Activated CD8-positive, alpha-beta memory T cell treated with anti-CD3 and anti-CD28 coated beads for 48 hours (primary cell): Measurements from ENCODE around the gene VAC14.

Experiments used
- DNase-seq, 3 experiments: peaks; one replicate each; pipeline ENCODE4 v3.0.0-alpha.2; 2020; ENCODE audit warnings: low read depth in 2 of 3, low spot score in 2 of 3

The VAC14 gene

DNA sequence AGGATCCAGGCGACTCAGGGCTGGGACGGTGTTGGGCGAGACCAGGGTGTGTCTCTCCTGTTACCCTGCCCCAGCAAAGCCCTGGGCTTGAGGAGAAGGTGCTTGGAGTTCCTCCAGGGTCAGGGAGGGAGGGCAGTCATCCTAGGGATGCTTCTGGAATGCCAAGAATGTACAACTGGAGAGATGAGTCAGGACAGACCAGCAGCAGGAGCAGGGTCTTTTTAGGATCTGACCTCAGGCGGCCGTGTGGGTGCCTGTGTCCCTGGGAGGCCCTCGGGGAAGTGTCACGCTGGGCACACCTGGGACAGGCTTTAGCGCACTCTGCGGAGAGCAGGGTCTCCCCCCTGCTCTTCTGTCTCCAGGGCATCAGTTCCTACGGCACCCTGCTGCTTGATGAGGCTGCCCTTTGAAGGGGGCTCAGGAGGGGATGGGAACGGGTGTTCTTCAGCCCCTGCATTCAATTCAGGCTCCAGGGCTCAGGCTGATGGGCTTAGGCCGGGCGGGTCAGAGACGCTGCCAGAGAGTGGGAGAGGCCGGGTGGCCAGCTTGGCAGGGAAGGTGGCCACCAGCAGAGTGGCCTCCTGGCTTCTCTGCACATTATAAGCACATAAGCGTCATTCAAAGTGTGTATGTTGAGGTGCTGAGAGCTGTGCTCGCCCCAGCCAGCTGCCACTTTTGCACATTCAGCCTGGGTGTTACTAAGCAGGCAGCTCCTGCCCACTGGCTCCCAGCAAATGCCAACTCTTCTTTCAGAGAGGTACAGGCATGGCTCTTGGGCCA, 106.7 kb downstream of the VAC14 start:
- no peak for DNase-seq

GRCh38 chr16:70692873-70693671, 107.9 kb downstream of the VAC14 start:
- DNase-seq = no peak

DNA sequence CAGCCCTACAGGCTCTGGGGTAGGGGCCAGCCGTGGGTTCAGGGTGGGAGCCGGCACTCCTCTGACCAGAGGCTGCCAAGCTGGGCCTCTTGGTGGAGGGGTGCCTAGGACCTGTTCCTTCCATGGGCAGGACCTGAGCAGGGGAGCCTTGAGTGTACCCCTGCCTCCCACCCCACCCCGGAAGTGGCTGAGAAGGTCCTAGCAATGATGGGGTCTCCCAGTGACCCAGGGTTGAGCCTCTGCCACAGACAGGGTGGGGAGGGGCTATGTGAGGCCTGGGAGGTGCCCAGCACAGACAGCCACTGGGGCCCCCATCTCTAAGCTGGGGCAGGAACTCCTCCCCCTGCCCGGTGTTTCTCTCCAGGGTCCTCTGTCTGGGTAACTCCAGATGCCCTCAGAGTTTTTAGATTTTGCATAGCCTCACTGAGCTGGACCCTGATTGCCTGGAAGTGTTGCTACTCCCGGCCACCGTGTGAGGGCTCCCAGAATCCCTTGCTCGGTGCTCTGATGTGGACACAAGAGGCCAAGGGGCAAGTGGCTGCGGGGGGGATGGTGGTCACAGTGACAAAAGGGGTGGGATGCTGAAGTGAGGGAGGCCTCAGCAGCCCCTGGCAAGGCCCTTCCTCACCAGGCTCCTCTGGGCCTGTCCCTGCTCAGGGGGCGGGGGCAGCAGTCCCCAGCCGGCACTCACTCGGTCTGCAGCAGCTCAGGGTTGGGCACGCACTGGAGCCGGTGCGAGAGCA, 108.7 kb downstream of the VAC14 start:
- DNase-seq = no peak

DNA sequence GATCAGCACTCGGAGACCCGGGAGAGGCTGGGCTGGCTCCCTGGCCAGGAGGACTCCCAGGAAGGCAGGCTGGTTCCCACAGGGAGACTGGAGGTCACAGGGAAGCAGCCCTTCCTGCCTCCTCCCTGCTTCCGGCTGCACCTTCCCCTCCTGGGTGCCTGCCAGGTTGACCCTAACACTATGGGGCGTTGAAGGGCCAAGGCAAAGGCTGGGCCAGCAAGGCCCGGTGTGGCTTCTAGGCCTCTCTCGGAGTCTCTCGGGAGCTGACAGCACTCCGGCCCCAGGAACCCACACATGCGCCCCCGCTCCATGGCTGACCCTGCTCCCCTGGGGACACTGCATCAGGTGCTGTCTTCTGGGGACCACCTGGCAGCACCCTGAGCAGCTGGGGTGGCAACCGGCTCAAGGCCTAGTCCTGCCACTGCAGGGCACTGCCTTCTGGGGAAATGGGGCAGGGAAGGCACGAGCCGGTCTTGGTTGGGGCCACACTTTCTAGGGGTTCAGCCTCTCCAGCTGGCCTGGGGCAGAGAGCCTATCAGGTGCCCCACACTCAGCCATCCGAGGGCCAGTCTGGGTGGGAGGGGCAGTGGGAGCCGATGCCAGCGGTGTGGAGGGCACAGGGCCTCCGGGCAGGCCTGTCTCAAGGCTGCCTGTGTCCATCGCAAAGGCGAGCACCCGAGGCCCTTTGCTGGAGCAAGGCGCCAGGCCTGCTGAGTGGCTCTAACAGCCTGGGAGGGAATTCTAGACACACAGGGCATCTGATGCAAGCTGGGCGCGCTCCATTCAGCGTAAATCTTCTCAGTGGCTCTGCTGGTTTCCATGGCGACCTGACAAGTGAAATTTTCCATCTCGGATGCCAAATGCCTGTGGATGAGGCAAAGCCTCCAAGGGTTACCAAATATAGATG, 109.5 kb downstream of the VAC14 start:
- no peak for DNase-seq

GRCh38 chr16:70689970-70690891, 110.7 kb downstream of the VAC14 start:
- DNase-seq = no peak

GRCh38 chr16:70689035-70689969, 111.7 kb downstream of the VAC14 start:
- no peak for DNase-seq

DNA sequence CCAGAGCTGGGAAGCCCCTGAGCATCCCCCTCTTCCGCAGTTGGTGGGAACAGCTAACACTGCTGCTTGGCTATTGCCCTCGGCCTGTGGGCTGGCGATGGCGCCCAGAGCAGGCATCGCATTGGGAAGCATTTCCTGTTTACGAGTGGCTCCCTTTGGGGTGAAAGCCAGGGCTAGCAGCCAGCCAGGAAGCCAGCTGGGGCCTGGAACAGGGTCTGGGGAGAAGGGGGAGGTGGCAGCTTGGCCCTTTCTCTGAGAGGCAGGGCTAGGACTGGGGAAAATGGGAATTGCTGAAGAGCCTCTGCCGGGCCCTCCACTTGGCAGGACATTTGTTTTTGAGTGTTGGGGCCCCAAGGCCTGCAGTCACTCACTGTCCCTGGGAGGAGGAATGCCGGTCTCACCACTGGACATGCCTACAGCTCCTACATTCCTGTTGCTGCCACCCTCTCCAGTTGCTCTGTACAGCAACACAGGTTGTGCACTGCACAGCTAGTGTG, 112.7 kb downstream of the VAC14 start:
- no peak for DNase-seq

- DNase-seq = no peak
Observed at GRCh38 chr16:70687671-70688245, 113.2 kb downstream of the VAC14 start.

DNA sequence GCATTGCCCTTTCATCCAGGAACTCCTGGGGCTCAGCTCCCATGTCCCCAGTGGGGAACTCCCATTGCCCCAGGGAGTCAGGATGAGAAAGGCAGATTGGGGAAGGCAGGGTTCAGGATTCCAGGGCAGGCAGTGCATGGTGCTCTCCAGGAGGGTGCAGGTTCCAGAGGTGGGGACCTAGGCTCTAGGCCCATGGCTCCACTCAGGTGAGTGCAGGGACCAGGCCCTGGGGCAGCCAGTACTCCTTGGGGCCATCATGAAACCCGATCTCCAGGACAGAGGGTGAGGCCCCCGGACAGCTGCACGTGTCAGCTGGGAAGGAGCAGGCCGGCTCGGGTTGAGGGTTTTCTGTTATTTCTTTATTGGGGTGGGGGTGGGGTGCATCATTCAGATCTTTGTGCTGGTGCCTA, 113.9 kb downstream of the VAC14 start:
- no peak for DNase-seq

DNA sequence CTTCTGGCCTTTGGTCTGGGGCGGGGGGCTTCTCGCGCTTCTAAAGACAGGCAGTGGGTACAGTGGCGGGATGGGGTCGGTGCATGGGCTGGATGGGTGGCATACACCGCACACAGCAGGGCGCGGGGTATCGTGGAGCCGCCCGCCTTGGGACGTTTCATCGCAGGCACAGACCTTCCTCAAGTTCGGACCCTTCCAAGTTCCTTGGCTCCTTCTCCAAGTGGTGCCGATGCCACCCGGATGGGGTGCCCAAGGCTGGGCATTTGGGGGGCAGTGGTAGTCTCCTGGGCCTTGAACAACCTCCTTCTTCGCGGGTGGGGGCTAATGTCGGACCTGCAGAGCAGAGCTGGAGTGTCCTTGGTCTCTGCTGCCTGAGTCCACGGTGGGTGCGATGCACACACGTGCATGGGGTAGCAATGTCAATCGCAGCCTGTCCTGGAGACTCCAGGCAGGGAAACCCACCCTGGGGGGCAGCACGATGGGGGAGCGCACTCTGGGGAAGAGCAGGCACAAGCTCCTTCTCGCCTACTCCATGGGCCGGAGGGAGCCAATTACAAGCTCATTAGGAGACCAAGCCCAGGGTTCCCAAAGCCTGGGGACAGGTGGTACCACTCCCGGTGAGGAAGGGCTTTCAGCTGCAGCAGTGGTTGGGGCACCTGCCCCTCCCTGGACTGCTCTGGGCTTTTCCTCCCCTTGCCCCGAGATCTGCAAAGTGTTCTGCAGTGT, 114.4 kb downstream of the VAC14 start:
- no peak for DNase-seq

DNA sequence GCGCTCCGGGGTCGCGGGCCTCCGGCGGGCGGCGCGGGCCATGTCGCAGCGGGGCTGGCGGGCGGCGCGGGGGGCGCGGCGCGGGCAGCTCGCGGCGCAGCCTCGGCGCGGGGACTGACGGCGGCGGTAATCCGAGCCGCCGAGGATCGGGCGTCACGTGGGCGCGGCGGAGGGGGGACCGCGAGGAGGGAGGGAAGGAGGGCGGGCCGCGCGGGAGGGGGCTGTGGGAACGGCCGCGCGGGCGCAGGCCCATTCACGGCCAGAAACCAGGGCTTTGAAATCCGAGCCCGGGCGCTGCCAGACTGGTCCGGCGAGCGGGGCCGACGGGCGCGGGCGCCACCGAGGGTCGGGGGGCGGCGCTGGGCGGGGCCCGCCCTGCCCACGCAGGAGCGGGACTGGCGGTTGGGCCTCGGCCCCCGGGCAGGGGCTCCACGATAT, 115.0 kb downstream of the VAC14 start, which contains the start of gene MTSS2:
Gene MTSS2 (minus strand): TSS at position 116 of the 438 bp plus-strand sequence. CDS start 262 bp downstream, outside the sequence.
- DNase-seq = no peak

DNA sequence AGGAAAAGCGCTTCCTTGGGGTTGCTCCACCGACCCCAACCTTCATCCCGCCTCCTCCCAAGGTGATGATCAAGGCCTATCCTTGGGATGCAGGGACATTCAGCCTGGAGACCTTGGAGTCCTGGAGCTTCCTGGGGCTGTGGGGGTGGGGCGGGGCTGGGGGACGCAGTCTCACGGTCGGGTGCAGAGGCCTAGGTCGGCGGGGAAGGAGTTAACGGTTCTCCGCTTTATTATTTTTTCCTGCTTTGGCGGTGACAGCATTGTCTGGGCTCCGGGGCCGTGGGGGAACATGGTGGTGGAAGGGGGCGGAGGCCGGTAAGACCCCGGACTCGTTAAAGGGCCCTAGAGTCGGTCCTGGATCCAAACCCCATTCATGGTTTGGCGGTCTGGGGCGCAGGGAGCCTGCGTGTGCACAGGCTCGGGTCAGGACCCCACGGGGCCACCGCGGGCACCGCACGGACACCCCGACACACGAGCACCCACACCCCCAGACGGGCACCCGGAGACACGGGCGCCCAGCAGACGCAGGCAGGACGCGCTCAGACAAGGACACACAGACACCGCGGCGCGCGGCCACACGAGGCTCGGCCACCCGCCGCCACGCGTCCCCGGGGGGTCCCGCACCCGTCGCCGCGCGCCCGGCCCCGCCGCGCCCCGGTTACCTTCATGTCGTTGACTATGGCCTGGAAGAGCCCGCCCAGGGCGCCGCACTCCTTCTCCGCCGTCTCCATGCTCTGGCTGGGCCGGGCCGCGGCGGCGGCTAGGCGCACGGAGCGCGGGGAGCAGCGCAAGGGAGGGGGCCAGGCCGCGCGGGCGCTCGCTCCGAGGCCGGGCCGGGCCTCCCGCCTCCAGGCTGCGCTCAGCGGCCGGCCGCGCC, 115.7 kb downstream of the VAC14 start:
- DNase-seq = no peak

- DNase-seq = no peak
Observed at GRCh38 chr16:70684146-70685060, 116.6 kb downstream of the VAC14 start.

DNA sequence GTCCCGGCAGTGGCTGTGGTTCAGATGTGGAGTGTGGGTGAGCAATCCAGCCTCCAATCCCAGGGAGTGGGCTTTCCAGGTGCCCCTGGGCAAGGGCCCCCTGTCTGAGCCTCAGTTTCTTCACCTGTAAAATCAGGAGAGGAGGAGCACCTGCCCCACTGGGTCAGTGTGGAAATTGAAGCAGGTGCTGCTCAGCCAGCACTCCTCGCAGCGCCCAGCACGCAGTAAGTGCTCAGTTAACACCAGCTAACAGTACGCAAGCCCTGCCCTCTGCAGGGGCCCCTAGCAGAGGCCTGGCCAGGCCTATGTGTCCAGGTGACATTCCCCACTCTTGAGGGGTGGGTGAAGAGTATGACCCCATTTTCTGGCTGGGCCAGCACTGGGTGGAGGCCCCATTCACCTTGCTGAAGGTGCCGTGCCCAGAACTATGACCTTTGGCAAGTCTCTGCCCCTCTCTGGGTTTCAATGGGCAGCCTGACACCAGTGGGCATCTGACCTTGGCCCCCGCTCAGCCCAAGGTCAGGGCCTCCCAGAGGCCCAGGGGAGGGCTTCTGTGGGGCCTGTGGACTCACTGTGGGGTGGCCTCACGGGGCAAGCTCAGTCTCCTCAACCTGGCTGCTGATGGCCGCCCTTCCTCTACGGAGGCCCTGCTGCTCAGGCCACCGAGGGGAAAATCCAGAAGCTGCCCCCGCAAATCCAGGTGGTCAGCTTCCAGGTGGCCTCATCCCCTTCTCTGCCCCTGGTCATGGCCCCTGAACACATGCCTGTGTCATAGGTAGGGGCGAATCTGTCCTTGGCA, 117.6 kb downstream of the VAC14 start:
- no peak for DNase-seq
